Neural progenitor cell (in vitro differentiated cells): ENCODE results near the gene AFF3.

Experiments
- CTCF ChIP-seq: fragments of 200-600 bp; sonication (generic); IDR thresholded peaks from 2 replicates; pipeline ENCODE4 v1.5.1; 2017; ENCODE audit warnings: antibody characterized with exemption, mild to moderate bottlenecking
- EZH2 ChIP-seq: fragments of 200-600 bp; sonication (generic); IDR thresholded peaks from 2 replicates; pipeline ENCODE4 v1.6.1; 2017; ENCODE audit warnings: antibody characterized with exemption, mild to moderate bottlenecking, moderate library complexity
- EZH2phosphoT487 ChIP-seq: fragments of 200-600 bp; sonication (generic); IDR thresholded peaks from 2 replicates; pipeline ENCODE4 v1.6.1; 2017; ENCODE audit warnings: antibody characterized with exemption

GRCh38 chr2:100041946-100042345 is 100.4 kb downstream of the AFF3 start:
- TF ChIP-seq EZH2phosphoT487 = no peak
- no peak for TF ChIP-seq CTCF
- TF ChIP-seq EZH2 = no peak
